Measurements from ENCODE around the gene TWNK.
A peak's percentile ranks its signal among the peaks of the same experiment; 100 is the strongest.

Gene TWNK

GRCh38 chr10:100978121-100978900 is 9.0 kb upstream of the TWNK start:
- H3K9ac ChIP-seq (ENCODE audit: low read length), result no peak overlapping the region
- no peak overlapping the region for H3K27ac ChIP-seq (ENCODE audit: low read depth, low read length)
- no peak overlapping the region for H3K4me3 ChIP-seq (ENCODE audit: low read length)
- no peaks in the 10 kb centered on the region for H3K4me1 ChIP-seq (ENCODE audit: control insufficient read depth, insufficient read depth, low read length)
- peaks cover 24% of the 10 kb centered on the region for H3K36me3 ChIP-seq (ENCODE audit: control insufficient read depth, insufficient read depth, low read length)
- no peaks in the 10 kb centered on the region for H3K27me3 ChIP-seq (ENCODE audit: control insufficient read depth, insufficient read depth, low read length)

- no peaks in the 10 kb centered on the region for H3K27me3 ChIP-seq (ENCODE audit: control insufficient read depth, insufficient read depth, low read length)
- H3K4me3 ChIP-seq (ENCODE audit: low read length), result no peak overlapping the region
- H3K9ac ChIP-seq (ENCODE audit: low read length), result no peak overlapping the region
- no peaks in the 10 kb centered on the region for H3K4me1 ChIP-seq (ENCODE audit: control insufficient read depth, insufficient read depth, low read length)
- H3K36me3 ChIP-seq (ENCODE audit: control insufficient read depth, insufficient read depth, low read length), result peaks cover 24% of the 10 kb centered on the region
- H3K27ac ChIP-seq (ENCODE audit: low read depth, low read length), result no peak overlapping the region
Measured at GRCh38 chr10:100978901-100979195, 8.5 kb upstream of the TWNK start.

GRCh38 chr10:100979791-100980272 is 7.5 kb upstream of the TWNK start:
- no peak overlapping the region for H3K27ac ChIP-seq (ENCODE audit: low read depth, low read length)
- H3K4me1 ChIP-seq (ENCODE audit: control insufficient read depth, insufficient read depth, low read length), result no peaks in the 10 kb centered on the region
- no peak overlapping the region for H3K4me3 ChIP-seq (ENCODE audit: low read length)
- no peak overlapping the region for H3K9ac ChIP-seq (ENCODE audit: low read length)
- peaks cover 30% of the 10 kb centered on the region for H3K36me3 ChIP-seq (ENCODE audit: control insufficient read depth, insufficient read depth, low read length)
- no peaks in the 10 kb centered on the region for H3K27me3 ChIP-seq (ENCODE audit: control insufficient read depth, insufficient read depth, low read length)

GRCh38 chr10:100980311-100980710 is 7.0 kb upstream of the TWNK start:
- no peaks in the 10 kb centered on the region for H3K4me1 ChIP-seq (ENCODE audit: control insufficient read depth, insufficient read depth, low read length)
- H3K27ac ChIP-seq (ENCODE audit: low read depth, low read length), result no peak overlapping the region
- H3K27me3 ChIP-seq (ENCODE audit: control insufficient read depth, insufficient read depth, low read length), result no peaks in the 10 kb centered on the region
- H3K9ac ChIP-seq (ENCODE audit: low read length), result no peak overlapping the region
- H3K36me3 ChIP-seq (ENCODE audit: control insufficient read depth, insufficient read depth, low read length), result peaks cover 30% of the 10 kb centered on the region
- H3K4me3 ChIP-seq (ENCODE audit: low read length), result no peak overlapping the region

GRCh38 chr10:100980711-100981110 is 6.6 kb upstream of the TWNK start:
- Histone ChIP-seq H3K36me3 (ENCODE audit: control insufficient read depth, insufficient read depth, low read length) (peaks cover 30% of the 10 kb centered on the region), H3K27ac (ENCODE audit: low read depth, low read length) (no peak overlapping the region), H3K4me3 (ENCODE audit: low read length) (no peak overlapping the region), H3K9ac (ENCODE audit: low read length) (no peak overlapping the region), H3K4me1 (ENCODE audit: control insufficient read depth, insufficient read depth, low read length) (no peaks in the 10 kb centered on the region), H3K27me3 (ENCODE audit: control insufficient read depth, insufficient read depth, low read length) (no peaks in the 10 kb centered on the region)

- no peak overlapping the region for H3K27ac ChIP-seq (ENCODE audit: low read depth, low read length)
- peaks cover under 1% of the 10 kb centered on the region for H3K4me1 ChIP-seq (ENCODE audit: control insufficient read depth, insufficient read depth, low read length)
- peaks cover 30% of the 10 kb centered on the region for H3K36me3 ChIP-seq (ENCODE audit: control insufficient read depth, insufficient read depth, low read length)
- no peak overlapping the region for H3K9ac ChIP-seq (ENCODE audit: low read length)
- no peaks in the 10 kb centered on the region for H3K27me3 ChIP-seq (ENCODE audit: control insufficient read depth, insufficient read depth, low read length)
- no peak overlapping the region for H3K4me3 ChIP-seq (ENCODE audit: low read length)
Measured at GRCh38 chr10:100981178-100981772, 6.1 kb upstream of the TWNK start.

GRCh38 chr10:100982916-100983830 is 4.2 kb upstream of the TWNK start:
- H3K27ac ChIP-seq (ENCODE audit: low read depth, low read length), result no peak overlapping the region
- no peak overlapping the region for H3K4me3 ChIP-seq (ENCODE audit: low read length)
- peaks cover 25% of the 10 kb centered on the region for H3K36me3 ChIP-seq (ENCODE audit: control insufficient read depth, insufficient read depth, low read length)
- H3K27me3 ChIP-seq (ENCODE audit: control insufficient read depth, insufficient read depth, low read length), result no peaks in the 10 kb centered on the region
- H3K4me1 ChIP-seq (ENCODE audit: control insufficient read depth, insufficient read depth, low read length), result peaks cover 14% of the 10 kb centered on the region
- H3K9ac ChIP-seq (ENCODE audit: low read length), result no peak overlapping the region

- H3K36me3 ChIP-seq (ENCODE audit: control insufficient read depth, insufficient read depth, low read length), result peaks cover 23% of the 10 kb centered on the region
- no peak overlapping the region for H3K27ac ChIP-seq (ENCODE audit: low read depth, low read length)
- H3K4me3 ChIP-seq (ENCODE audit: low read length), result no peak overlapping the region
- H3K4me1 ChIP-seq (ENCODE audit: control insufficient read depth, insufficient read depth, low read length), result peaks cover 14% of the 10 kb centered on the region
- no peak overlapping the region for H3K9ac ChIP-seq (ENCODE audit: low read length)
- H3K27me3 ChIP-seq (ENCODE audit: control insufficient read depth, insufficient read depth, low read length), result no peaks in the 10 kb centered on the region
Measured at GRCh38 chr10:100983868-100984671, 3.3 kb upstream of the TWNK start.

- H3K27ac ChIP-seq (ENCODE audit: low read depth, low read length), result no peak overlapping the region
- H3K4me1 ChIP-seq (ENCODE audit: control insufficient read depth, insufficient read depth, low read length), result peaks cover 14% of the 10 kb centered on the region
- no peak overlapping the region for H3K9ac ChIP-seq (ENCODE audit: low read length)
- H3K4me3 ChIP-seq (ENCODE audit: low read length), result no peak overlapping the region
- H3K27me3 ChIP-seq (ENCODE audit: control insufficient read depth, insufficient read depth, low read length), result no peaks in the 10 kb centered on the region
- H3K36me3 ChIP-seq (ENCODE audit: control insufficient read depth, insufficient read depth, low read length), result peaks cover 19% of the 10 kb centered on the region
Measured at GRCh38 chr10:100984672-100985177, 2.6 kb upstream of the TWNK start.

GRCh38 chr10:100985336-100985735 is 2.0 kb upstream of the TWNK start:
- peaks cover 13% of the 10 kb centered on the region for H3K36me3 ChIP-seq (ENCODE audit: control insufficient read depth, insufficient read depth, low read length)

GRCh38 chr10:100986623-100986951 is 756 bp upstream of the TWNK start:
- Histone ChIP-seq H3K27ac (ENCODE audit: low read depth, low read length) (peak overlapping the region; percentile 79), H3K27me3 (ENCODE audit: control insufficient read depth, insufficient read depth, low read length) (no peaks in the 10 kb centered on the region), H3K4me3 (ENCODE audit: low read length) (peak overlapping the region; percentile 95), H3K9ac (ENCODE audit: low read length) (peak overlapping the region; percentile 49), H3K4me1 (ENCODE audit: control insufficient read depth, insufficient read depth, low read length) (peaks cover 14% of the 10 kb centered on the region), H3K36me3 (ENCODE audit: control insufficient read depth, insufficient read depth, low read length) (peaks cover 16% of the 10 kb centered on the region)

More at GRCh38 chr10:100985336-100985735, 2.0 kb upstream of the TWNK start:
- H3K4me1 ChIP-seq (ENCODE audit: control insufficient read depth, insufficient read depth, low read length), result peaks cover 14% of the 10 kb centered on the region
- H3K4me3 ChIP-seq (ENCODE audit: low read length), result no peak overlapping the region
- H3K27me3 ChIP-seq (ENCODE audit: control insufficient read depth, insufficient read depth, low read length), result no peaks in the 10 kb centered on the region
- no peak overlapping the region for H3K9ac ChIP-seq (ENCODE audit: low read length)
- H3K27ac ChIP-seq (ENCODE audit: low read depth, low read length), result no peak overlapping the region

- Histone ChIP-seq H3K36me3 (ENCODE audit: control insufficient read depth, insufficient read depth, low read length) (peaks cover 16% of the 10 kb centered on the region), H3K27me3 (ENCODE audit: control insufficient read depth, insufficient read depth, low read length) (no peaks in the 10 kb centered on the region), H3K4me3 (ENCODE audit: low read length) (peak overlapping the region; percentile 95), H3K4me1 (ENCODE audit: control insufficient read depth, insufficient read depth, low read length) (peaks cover 14% of the 10 kb centered on the region), H3K9ac (ENCODE audit: low read length) (peak overlapping the region; percentile 43), H3K27ac (ENCODE audit: low read depth, low read length) (peak overlapping the region; percentile 79)
Measured at GRCh38 chr10:100987685-100988049, 324 bp downstream of the TWNK start.
